ENCODE results near the gene ADAM15.
A peak's percentile ranks its signal among the peaks of the same experiment; 100 is the strongest.

The ADAM15 gene

GRCh38 chr1:155079210-155079486 lies 28.0 kb downstream of the ADAM15 start:
- no peaks in the 10 kb centered on the region for H3K36me3 ChIP-seq (ENCODE audit: control insufficient read depth, insufficient read depth, low read length)
- H3K79me2 ChIP-seq = no peaks in the 10 kb centered on the region
- no peak overlapping the region for H3K27ac ChIP-seq
- H3K4me2 ChIP-seq (ENCODE audit: low read length) = peak overlapping the region; percentile 84
- H3K4me1 ChIP-seq = peaks cover 2% of the 10 kb centered on the region
- H2AFZ ChIP-seq = peak overlapping the region; percentile 50
- H3K9ac ChIP-seq = no peak overlapping the region
- peak overlapping the region; percentile 55 for H3K4me3 ChIP-seq (ENCODE audit: low read depth, low read length)
- TF ChIP-seq, protein P1, sequence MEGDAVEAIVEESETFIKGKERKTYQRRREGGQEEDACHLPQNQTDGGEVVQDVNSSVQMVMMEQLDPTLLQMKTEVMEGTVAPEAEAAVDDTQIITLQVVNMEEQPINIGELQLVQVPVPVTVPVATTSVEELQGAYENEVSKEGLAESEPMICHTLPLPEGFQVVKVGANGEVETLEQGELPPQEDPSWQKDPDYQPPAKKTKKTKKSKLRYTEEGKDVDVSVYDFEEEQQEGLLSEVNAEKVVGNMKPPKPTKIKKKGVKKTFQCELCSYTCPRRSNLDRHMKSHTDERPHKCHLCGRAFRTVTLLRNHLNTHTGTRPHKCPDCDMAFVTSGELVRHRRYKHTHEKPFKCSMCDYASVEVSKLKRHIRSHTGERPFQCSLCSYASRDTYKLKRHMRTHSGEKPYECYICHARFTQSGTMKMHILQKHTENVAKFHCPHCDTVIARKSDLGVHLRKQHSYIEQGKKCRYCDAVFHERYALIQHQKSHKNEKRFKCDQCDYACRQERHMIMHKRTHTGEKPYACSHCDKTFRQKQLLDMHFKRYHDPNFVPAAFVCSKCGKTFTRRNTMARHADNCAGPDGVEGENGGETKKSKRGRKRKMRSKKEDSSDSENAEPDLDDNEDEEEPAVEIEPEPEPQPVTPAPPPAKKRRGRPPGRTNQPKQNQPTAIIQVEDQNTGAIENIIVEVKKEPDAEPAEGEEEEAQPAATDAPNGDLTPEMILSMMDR (IDR thresholded peaks at IDR 0.05) = no peak
- no peaks in the 10 kb centered on the region for H3K27me3 ChIP-seq (ENCODE audit: control insufficient read depth, insufficient read depth, low read length)
- no peaks in the 10 kb centered on the region for H3K9me3 ChIP-seq (ENCODE audit: control insufficient read depth, low read length)

DNA sequence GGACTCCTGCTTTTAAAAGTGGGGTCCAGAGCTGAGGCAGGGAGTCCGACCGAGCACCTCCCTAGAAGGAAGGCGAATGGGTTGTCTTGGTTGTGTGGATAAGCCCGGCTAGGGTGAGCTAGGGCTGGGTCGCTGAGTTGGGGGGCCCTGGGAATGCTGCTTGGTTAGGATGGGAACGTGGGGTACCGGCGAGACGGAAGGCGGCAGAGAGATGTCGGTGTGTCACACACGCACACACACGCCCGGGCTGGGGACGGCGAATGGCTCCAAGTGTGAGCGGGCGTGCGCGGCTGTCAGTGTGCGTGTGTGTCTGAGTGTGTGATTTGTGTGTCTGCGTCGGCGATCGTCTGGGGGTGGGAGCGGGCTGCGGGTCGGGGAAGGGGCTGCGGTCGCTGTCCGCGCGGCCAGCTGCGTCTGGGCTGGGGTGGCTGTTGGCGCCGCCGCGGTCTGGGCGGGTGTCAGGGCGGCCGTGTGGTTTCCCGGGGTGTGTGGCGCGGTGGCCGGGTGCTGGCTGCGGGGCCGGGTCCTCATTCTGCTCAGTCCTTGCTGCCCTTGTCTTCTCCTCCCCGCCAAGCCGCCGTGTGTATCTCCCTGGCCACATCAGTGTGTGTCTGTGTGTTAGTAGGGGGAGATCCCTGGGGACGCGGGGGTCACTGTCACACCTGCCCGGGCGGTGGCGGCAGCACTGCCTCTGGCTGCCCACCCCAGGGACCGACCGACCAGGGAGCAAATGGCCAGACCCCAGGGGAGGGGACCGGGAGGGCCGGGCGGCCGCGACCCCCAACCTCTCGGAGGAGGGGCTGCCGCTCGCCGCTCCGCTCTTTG lies 28.6 kb downstream of the ADAM15 start:
- TF ChIP-seq, protein P1 (IDR thresholded peaks at IDR 0.05) = no peak
- peak overlapping the region; percentile 55 for H3K4me3 ChIP-seq (ENCODE audit: low read depth, low read length)
- no peak overlapping the region for H3K27ac ChIP-seq
- H3K27me3 ChIP-seq (ENCODE audit: control insufficient read depth, insufficient read depth, low read length) = no peaks in the 10 kb centered on the region
- H2AFZ ChIP-seq = no peak overlapping the region
- no peaks in the 10 kb centered on the region for H3K36me3 ChIP-seq (ENCODE audit: control insufficient read depth, insufficient read depth, low read length)
- peaks cover 2% of the 10 kb centered on the region for H3K4me1 ChIP-seq
- peak overlapping the region; percentile 84 for H3K4me2 ChIP-seq (ENCODE audit: low read length)
- H3K9me3 ChIP-seq (ENCODE audit: control insufficient read depth, low read length) = no peaks in the 10 kb centered on the region
- no peak overlapping the region for H3K9ac ChIP-seq
- H3K79me2 ChIP-seq = no peaks in the 10 kb centered on the region

DNA sequence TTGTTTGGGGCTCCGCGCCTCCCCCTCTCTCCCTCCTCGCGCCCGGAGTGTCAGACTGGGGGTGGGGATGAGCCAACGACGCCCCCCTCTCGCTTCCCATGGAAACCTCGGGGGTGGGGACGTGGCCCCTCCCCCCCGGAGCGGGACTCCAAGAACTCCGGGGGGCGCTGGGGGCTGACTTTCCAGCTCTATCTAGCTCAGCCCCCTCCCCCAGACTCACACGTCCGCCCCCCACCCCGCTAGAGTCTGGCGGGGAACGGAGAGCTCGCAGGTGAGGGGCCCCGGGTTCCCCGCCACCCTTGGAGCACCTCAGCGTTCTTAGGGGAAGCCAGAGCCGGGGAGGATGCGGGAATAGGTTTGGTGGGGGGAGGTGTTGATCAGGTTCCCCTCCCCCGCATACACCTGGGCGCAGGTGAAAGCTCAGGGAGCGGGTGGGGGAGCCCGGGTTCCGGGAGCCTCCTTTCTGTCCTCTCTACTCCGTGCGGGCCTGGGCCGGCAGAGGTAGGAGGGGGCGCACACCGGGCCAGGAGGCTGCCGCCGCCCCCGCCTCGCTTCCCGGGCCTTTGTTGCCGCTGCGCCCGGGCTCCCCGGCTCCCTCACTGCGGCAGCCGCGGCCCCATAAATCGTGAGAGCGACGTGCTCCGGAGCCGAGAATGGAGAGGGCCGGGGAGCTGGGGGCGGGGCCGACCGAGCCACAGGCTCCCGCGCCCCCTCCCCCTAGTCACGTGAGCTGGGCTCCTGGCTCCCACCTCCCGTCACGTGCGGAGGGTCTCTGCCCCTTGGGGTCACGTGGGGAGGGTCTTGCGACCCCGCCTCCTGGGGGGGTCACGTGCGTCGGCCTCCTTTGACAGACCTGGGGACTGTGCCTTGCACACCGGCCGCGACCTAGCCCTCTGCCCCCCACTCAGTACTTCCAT lies 29.5 kb downstream of the ADAM15 start:
- TF ChIP-seq, protein P1 (IDR thresholded peaks at IDR 0.05) = no peak
- Histone ChIP-seq H3K36me3 (ENCODE audit: control insufficient read depth, insufficient read depth, low read length) (no peaks in the 10 kb centered on the region), H3K27ac (no peak overlapping the region), H3K9me3 (ENCODE audit: control insufficient read depth, low read length) (no peaks in the 10 kb centered on the region), H3K4me2 (ENCODE audit: low read length) (peak overlapping the region; percentile 84), H3K9ac (no peak overlapping the region), H3K4me3 (ENCODE audit: low read depth, low read length) (peak overlapping the region; percentile 55), H3K79me2 (no peaks in the 10 kb centered on the region), H2AFZ (peak overlapping the region; percentile 42), H3K27me3 (ENCODE audit: control insufficient read depth, insufficient read depth, low read length) (no peaks in the 10 kb centered on the region), H3K4me1 (peaks cover 2% of the 10 kb centered on the region)

DNA sequence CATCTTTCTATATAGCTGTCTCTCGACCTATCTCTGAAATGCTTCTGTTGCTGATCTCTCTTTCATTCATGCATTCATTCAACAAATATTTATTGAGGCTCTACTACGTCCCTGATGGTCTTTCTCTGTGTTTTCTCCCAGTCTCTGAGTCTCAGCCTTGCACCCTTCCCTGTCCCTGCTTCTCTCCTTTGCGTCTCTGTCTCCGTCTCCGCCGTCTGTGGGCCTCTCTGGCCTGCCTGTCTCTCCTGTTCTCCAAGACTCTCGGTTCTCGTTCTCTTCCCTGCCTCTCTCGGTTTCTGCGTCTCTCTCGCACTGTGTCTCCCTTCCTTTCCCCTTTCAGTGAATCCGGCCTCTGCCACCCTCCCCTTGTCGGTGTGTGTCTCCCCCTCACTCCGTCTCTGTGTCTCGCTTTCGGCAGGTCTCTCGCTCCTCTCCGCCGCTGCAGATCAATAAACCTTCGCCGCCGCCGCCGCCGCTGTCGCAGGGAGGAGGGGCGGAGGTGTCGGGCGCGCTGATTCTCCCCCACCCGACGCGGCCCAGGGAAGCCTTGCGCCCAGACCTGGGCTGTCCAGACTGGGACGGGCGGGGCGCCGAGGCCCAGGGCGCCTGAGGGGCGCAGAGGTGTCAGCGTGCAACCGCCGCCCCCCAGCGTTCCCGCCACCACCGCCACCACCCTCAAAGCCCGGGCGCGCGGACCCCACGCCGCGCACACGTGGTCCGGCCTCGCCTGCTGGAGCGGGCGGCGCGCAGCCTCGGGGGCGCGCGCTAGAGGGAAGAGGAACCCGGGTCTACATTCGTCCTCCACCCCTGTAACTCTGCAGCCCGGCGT lies 30.6 kb downstream of the ADAM15 start:
- no peaks in the 10 kb centered on the region for H3K79me2 ChIP-seq
- H3K4me2 ChIP-seq (ENCODE audit: low read length) = peak overlapping the region; percentile 84
- TF ChIP-seq, protein P1 (IDR thresholded peaks at IDR 0.05) = no peak
- no peaks in the 10 kb centered on the region for H3K27me3 ChIP-seq (ENCODE audit: control insufficient read depth, insufficient read depth, low read length)
- H2AFZ ChIP-seq = peak overlapping the region; percentile 28
- H3K27ac ChIP-seq = no peak overlapping the region
- H3K9me3 ChIP-seq (ENCODE audit: control insufficient read depth, low read length) = no peaks in the 10 kb centered on the region
- peaks cover 2% of the 10 kb centered on the region for H3K4me1 ChIP-seq
- H3K9ac ChIP-seq = no peak overlapping the region
- H3K4me3 ChIP-seq (ENCODE audit: low read depth, low read length) = peak overlapping the region; percentile 55
- H3K36me3 ChIP-seq (ENCODE audit: control insufficient read depth, insufficient read depth, low read length) = no peaks in the 10 kb centered on the region
